SU-DHL-6 (cell line): ENCODE data around the gene ZSCAN18.

Experiments used
- H2AFZ ChIP-seq: fragments of 200-600 bp; sonication (generic); 2 replicates; pipeline ENCODE4 v1.6.1; 2014; ENCODE audit warnings: low read depth, mild to moderate bottlenecking, moderate library complexity, mixed read lengths, antibody characterized with exemption, low read length; ENCODE audit not compliant: severe bottlenecking
- H3F3A ChIP-seq: fragments of 200-600 bp; shearing (Covaris generic); 2 replicates; pipeline ENCODE4 v1.6.0; 2016; ENCODE audit warnings: antibody characterized with exemption, mild to moderate bottlenecking; ENCODE audit not compliant: insufficient read depth
- H3K27ac ChIP-seq: fragments of 200-600 bp; sonication (generic); 2 replicates; pipeline ENCODE4 v1.5.1; 2016; ENCODE audit warnings: low read depth, mild to moderate bottlenecking, low read length, moderate library complexity, mixed read lengths
- H3K27me3 ChIP-seq: fragments of 200-600 bp; sonication (generic), shearing (Covaris generic); 2 replicates; pipeline ENCODE4 v1.6.0; 2014; ENCODE audit warnings: mild to moderate bottlenecking, low read length
- H3K36me3 ChIP-seq: fragments of 200-600 bp; sonication (generic); 2 replicates; pipeline ENCODE4 v1.6.1; 2014; ENCODE audit warnings: mild to moderate bottlenecking, low read length, mixed read lengths
- H3K4me2 ChIP-seq: fragments of 300-600, 200-600 bp; shearing (Covaris generic), sonication (generic); 2 replicates; pipeline ENCODE4 v1.6.0; 2014; ENCODE audit warnings: low read length, low read depth, mild to moderate bottlenecking; ENCODE audit not compliant: poor library complexity, severe bottlenecking
- H3K4me3 ChIP-seq: fragments of 200-600 bp; sonication (generic); 2 replicates; pipeline ENCODE4 v1.5.1; 2014; ENCODE audit warnings: antibody characterized with exemption, low read length, mild to moderate bottlenecking, mixed read lengths; ENCODE audit not compliant: insufficient read depth, poor library complexity, severe bottlenecking
- H3K79me2 ChIP-seq: fragments of 200-600 bp; sonication (generic); 2 replicates; pipeline ENCODE4 v1.6.1; 2014; ENCODE audit warnings: mild to moderate bottlenecking, low read length, moderate library complexity; ENCODE audit not compliant: insufficient read depth
- H3K9ac ChIP-seq: fragments of 200-600 bp; sonication (generic); 2 replicates; pipeline ENCODE4 v1.7.0; 2014; ENCODE audit warnings: mild to moderate bottlenecking, low read length
- H3K9me2 ChIP-seq: fragments of 200-600 bp; sonication (generic); replicated peaks from 2 replicates; pipeline ENCODE4 v1.6.1; 2014; ENCODE audit warnings: low read length; ENCODE audit not compliant: insufficient read depth
- H3K9me3 ChIP-seq: fragments of 200-600 bp; sonication (generic); 2 replicates; pipeline ENCODE4 v1.6.1; 2014; ENCODE audit warnings: low read length, mixed read lengths; ENCODE audit not compliant: insufficient read depth
- H4K20me1 ChIP-seq: fragments of 200-600 bp; sonication (generic); 2 replicates; pipeline ENCODE4 v1.6.1; 2014; ENCODE audit warnings: low read depth, mild to moderate bottlenecking, antibody characterized with exemption, low read length, moderate library complexity, mixed read lengths
- EZH2phosphoT487 ChIP-seq: fragments of 200-600 bp; sonication (generic), shearing (Covaris generic); conservative IDR thresholded peaks from 2 replicates; pipeline ENCODE4 v1.6.1; 2018; ENCODE audit warnings: mild to moderate bottlenecking, antibody characterized with exemption, low read length, moderate library complexity, mixed read lengths
- TF ChIP-seq, protein P1 (sequence below): fragments of 200-600 bp; sonication (generic); IDR thresholded peaks from one replicate; pipeline ENCODE4 v1.5.1; 2017; ENCODE audit warnings: antibody characterized with exemption, mild to moderate bottlenecking, low read length, moderate library complexity; ENCODE audit not compliant: insufficient read depth, poor library complexity, severe bottlenecking

The ZSCAN18 gene

DNA sequence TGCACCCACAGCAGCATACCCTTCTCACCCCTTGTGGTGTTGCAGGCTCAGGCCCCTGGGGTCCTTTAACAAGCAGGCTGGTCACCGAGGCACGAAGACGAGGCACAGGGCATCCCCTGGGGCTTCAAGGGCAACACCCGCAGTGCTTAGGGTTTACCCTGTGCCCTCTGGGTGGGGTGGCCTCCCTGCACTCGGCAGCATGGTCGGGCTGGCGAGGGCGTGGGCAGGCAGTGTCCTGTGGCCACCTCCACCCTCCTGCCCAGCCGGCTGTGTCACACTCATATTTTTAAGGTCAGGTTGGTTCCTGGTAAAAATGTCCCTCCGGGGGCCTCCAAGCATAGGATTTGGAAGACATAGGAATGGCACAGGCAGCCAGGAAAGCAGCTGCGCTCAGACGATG lies 50.4 kb downstream of the ZSCAN18 start:
- no peak for TF ChIP-seq EZH2phosphoT487
- TF ChIP-seq, protein P1, sequence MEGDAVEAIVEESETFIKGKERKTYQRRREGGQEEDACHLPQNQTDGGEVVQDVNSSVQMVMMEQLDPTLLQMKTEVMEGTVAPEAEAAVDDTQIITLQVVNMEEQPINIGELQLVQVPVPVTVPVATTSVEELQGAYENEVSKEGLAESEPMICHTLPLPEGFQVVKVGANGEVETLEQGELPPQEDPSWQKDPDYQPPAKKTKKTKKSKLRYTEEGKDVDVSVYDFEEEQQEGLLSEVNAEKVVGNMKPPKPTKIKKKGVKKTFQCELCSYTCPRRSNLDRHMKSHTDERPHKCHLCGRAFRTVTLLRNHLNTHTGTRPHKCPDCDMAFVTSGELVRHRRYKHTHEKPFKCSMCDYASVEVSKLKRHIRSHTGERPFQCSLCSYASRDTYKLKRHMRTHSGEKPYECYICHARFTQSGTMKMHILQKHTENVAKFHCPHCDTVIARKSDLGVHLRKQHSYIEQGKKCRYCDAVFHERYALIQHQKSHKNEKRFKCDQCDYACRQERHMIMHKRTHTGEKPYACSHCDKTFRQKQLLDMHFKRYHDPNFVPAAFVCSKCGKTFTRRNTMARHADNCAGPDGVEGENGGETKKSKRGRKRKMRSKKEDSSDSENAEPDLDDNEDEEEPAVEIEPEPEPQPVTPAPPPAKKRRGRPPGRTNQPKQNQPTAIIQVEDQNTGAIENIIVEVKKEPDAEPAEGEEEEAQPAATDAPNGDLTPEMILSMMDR = no peak
- Histone ChIP-seq H4K20me1 (no peaks in the 10 kb centered on the region), H3K9me3 (peaks cover 3% of the 10 kb centered on the region; the same call in 1 of the 2 replicates), H3K4me2 (no peak overlapping the region), H3K79me2 (no peaks in the 10 kb centered on the region), H3K9ac (no peak overlapping the region), H3K36me3 (no peaks in the 10 kb centered on the region), H3K9me2 (no peaks in the 10 kb centered on the region), H3K27me3 (no peaks in the 10 kb centered on the region), H2AFZ (no peak overlapping the region), H3K27ac (no peak overlapping the region), H3K4me3 (no peak overlapping the region), H3F3A (no peaks in the 10 kb centered on the region)

DNA sequence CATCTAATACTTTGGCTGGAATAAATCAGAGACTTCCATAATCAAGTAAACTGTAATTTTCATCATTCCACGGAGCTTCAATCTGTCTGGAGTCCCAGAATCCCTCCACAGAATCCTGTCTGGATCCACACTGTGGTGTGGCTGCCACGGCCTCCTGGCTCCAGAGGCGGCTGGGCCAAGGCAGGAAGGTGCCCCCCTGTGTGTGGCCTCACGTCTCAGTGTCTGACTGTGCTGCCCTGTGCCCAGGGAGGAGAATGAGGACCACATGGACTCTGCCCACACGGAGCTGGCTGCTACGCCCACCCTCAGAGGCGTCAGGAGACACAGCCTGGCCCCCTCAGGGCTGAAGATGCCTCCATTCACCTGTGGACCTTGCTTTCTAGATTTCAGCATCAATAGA lies 51.2 kb downstream of the ZSCAN18 start:
- TF ChIP-seq, protein P1 = no peak
- no peak for TF ChIP-seq EZH2phosphoT487
- Histone ChIP-seq H3F3A (no peaks in the 10 kb centered on the region), H3K27ac (no peak overlapping the region), H3K4me3 (no peak overlapping the region), H3K9me2 (no peaks in the 10 kb centered on the region), H3K79me2 (no peaks in the 10 kb centered on the region), H3K4me2 (no peak overlapping the region), H3K27me3 (no peaks in the 10 kb centered on the region), H3K9me3 (no peaks in the 10 kb centered on the region), H3K9ac (no peak overlapping the region), H3K36me3 (no peaks in the 10 kb centered on the region), H2AFZ (no peak overlapping the region), H4K20me1 (no peaks in the 10 kb centered on the region)

DNA sequence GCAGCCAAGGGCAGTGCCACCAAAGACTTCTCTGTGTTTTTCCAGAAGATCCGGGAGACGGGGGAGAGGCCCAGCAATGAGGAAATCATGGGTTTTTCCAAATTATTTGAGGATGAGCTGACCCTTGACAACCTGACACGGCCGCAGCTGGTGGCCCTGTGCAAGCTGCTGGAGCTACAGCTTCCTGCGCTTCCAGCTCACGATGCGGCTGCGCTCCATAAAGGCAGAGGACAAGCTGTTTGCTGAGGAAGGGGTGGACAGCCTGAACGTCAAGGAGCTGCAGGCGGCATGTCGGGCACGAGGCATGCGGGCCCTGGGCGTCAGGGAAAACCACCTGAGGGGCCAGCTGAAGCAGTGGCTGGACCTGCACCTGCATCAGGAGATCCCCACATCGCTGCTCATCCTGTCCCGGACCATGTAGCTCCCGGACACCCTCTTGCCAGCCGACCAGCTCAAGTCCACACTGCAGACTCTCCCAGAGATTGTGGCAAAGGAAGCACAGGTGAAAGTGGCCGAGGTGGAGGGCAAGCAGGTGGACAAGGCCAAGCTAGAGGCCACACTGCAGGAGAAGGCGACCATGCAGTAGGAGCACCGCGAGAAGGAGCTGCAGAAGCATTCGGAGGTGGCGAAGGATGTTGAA lies 52.5 kb downstream of the ZSCAN18 start:
- H3K79me2 ChIP-seq = no peaks in the 10 kb centered on the region
- H4K20me1 ChIP-seq = no peaks in the 10 kb centered on the region
- H3K9me3 ChIP-seq = no peaks in the 10 kb centered on the region
- no peak overlapping the region for H3K27ac ChIP-seq
- no peaks in the 10 kb centered on the region for H3K9me2 ChIP-seq
- no peaks in the 10 kb centered on the region for H3F3A ChIP-seq
- H2AFZ ChIP-seq = no peak overlapping the region
- H3K36me3 ChIP-seq = no peaks in the 10 kb centered on the region
- no peaks in the 10 kb centered on the region for H3K27me3 ChIP-seq
- H3K4me2 ChIP-seq = no peak overlapping the region
- TF ChIP-seq, protein P1 = no peak
- TF ChIP-seq EZH2phosphoT487 = no peak
- H3K4me3 ChIP-seq = no peak overlapping the region
- no peak overlapping the region for H3K9ac ChIP-seq
